Measurements from ENCODE around the gene PEMT. TPM values are rescaled to one million over a fixed set of nuclear protein-coding genes. Genes with fewer than 3 reads are reported as not detected.

Gene PEMT
- total and polyA plus RNA-seq, 2 experiments from 2014 or later = 54.8 to 55.2 TPM

GRCh38 chr17:17568772-17569195 is 22.7 kb downstream of the PEMT start:
- no peaks in the 10 kb centered on the region for H3F3A ChIP-seq (replicated peaks; ENCODE audit: low read depth)
- no peak overlapping the region for H3K27ac ChIP-seq (ENCODE audit: low read depth)
- DNase-seq (ENCODE audit: low spot score) (peak; percentile 88), ATAC-seq (peak; percentile 80)
- Mint-ChIP-seq H3K4me1 (peaks cover 17% of the 10 kb centered on the region), H3K36me3 (ENCODE audit: low read depth) (no peaks in the 10 kb centered on the region; the same call in 2 of the 3 replicates), H3K9me3 (no peaks in the 10 kb centered on the region), H3K27me3 (ENCODE audit: insufficient read depth, low read depth, poor library complexity) (peaks cover 9% of the 10 kb centered on the region), H3K4me3 (no peak overlapping the region), H3K27ac (no peak overlapping the region)
- no peaks in the 10 kb centered on the region for H3K27me3 ChIP-seq (ENCODE audit: insufficient read depth)
- H3K4me2 ChIP-seq = no peak overlapping the region
- no peaks in the 10 kb centered on the region for H3K79me2 ChIP-seq (replicated peaks; ENCODE audit: insufficient read depth)
- no peak overlapping the region for H2AFZ ChIP-seq
- H4K20me1 ChIP-seq (replicated peaks; ENCODE audit: insufficient read depth) = no peaks in the 10 kb centered on the region
- H3K4me3 ChIP-seq = no peak overlapping the region
- H3K4me1 ChIP-seq (ENCODE audit: insufficient read depth) = no peaks in the 10 kb centered on the region; the same call in 1 of the 2 replicates
- TF ChIP-seq CTCF (conservative IDR thresholded peaks at IDR 0.05; ENCODE audit: low read depth in 2 of 2) (peak; percentile 80 to 94), REST (IDR thresholded peaks at IDR 0.05; ENCODE audit: unreplicated experiment) (no peak)
- no peaks in the 10 kb centered on the region for H3K36me3 ChIP-seq (ENCODE audit: insufficient read depth)
- H3K9me2 ChIP-seq (ENCODE audit: insufficient read depth) = no peaks in the 10 kb centered on the region

- Histone ChIP-seq H3K9me2 (ENCODE audit: insufficient read depth) (no peaks in the 10 kb centered on the region), H2AFZ (no peak overlapping the region), H3K27ac (ENCODE audit: low read depth) (no peak overlapping the region), H3K4me3 (no peak overlapping the region), H3K27me3 (ENCODE audit: insufficient read depth) (no peaks in the 10 kb centered on the region), H3F3A (replicated peaks; ENCODE audit: low read depth) (no peaks in the 10 kb centered on the region), H3K4me1 (ENCODE audit: insufficient read depth) (no peaks in the 10 kb centered on the region; the same call in 1 of the 2 replicates), H3K4me2 (no peak overlapping the region), H3K36me3 (ENCODE audit: insufficient read depth) (no peaks in the 10 kb centered on the region), H4K20me1 (replicated peaks; ENCODE audit: insufficient read depth) (no peaks in the 10 kb centered on the region), H3K79me2 (replicated peaks; ENCODE audit: insufficient read depth) (no peaks in the 10 kb centered on the region)
- Mint-ChIP-seq H3K9me3 (no peaks in the 10 kb centered on the region), H3K27ac (no peak overlapping the region), H3K4me3 (no peak overlapping the region), H3K36me3 (ENCODE audit: low read depth) (no peaks in the 10 kb centered on the region; the same call in 2 of the 3 replicates), H3K4me1 (peaks cover 17% of the 10 kb centered on the region), H3K27me3 (ENCODE audit: insufficient read depth, low read depth, poor library complexity) (peaks cover 9% of the 10 kb centered on the region)
- no peak for DNase-seq (ENCODE audit: low spot score)
- no peak for ATAC-seq
- no peak for TF ChIP-seq STAT1 (IDR thresholded peaks at IDR 0.05; ENCODE audit: unreplicated experiment)
- no peak for TF ChIP-seq ETS1 (IDR thresholded peaks at IDR 0.05)
- TF ChIP-seq ZNF462 (CRISPR knock-in tag; IDR thresholded peaks at IDR 0.05) = no peak
- TF ChIP-seq ZNF331 (CRISPR knock-in tag; IDR thresholded peaks at IDR 0.05; ENCODE audit: low read depth) = no peak
These were observed 23.9 kb downstream of the PEMT start for GRCh38 chr17:17567631-17568030.
